ENCODE data around the gene MUC2. TPM values are rescaled to one million over a fixed set of nuclear protein-coding genes. Genes with fewer than 3 reads are reported as not detected.

Gene MUC2
- total RNA-seq, 1 experiment from 2014 or later = not detected

GRCh38 chr11:1067812-1068496 lies 6.7 kb upstream of the MUC2 start:
- in situ Hi-C loops (cut with HindIII; ENCODE audit: low sequenced_read_pairs) = no loop called here

GRCh38 chr11:1069740-1070139 lies 4.9 kb upstream of the MUC2 start:
- in situ Hi-C loops (cut with HindIII; ENCODE audit: low sequenced_read_pairs) = no loop called here
- DNase-seq (ENCODE audit: low spot score) = no peak

More at GRCh38 chr11:1067812-1068496, 6.7 kb upstream of the MUC2 start:
- DNase-seq (ENCODE audit: low spot score) = no peak

GRCh38 chr11:1070594-1071462 lies 3.8 kb upstream of the MUC2 start:
- no peak for DNase-seq (ENCODE audit: low spot score)
- in situ Hi-C loops (cut with HindIII; ENCODE audit: low sequenced_read_pairs) = no loop called here

GRCh38 chr11:1071571-1072115 lies 3.0 kb upstream of the MUC2 start:
- in situ Hi-C loops (cut with HindIII; ENCODE audit: low sequenced_read_pairs) = no loop called here
- DNase-seq (ENCODE audit: low spot score) = no peak

- DNase-seq (ENCODE audit: low spot score) = no peak
- in situ Hi-C loops (cut with HindIII; ENCODE audit: low sequenced_read_pairs) = no loop called here
Observed at GRCh38 chr11:1072116-1072820, 2.4 kb upstream of the MUC2 start.

GRCh38 chr11:1072821-1073231 lies 1.8 kb upstream of the MUC2 start:
- no peak for DNase-seq (ENCODE audit: low spot score)
- in situ Hi-C loops (cut with HindIII; ENCODE audit: low sequenced_read_pairs) = no loop called here

- DNase-seq (ENCODE audit: low spot score) = no peak
- in situ Hi-C loops (cut with HindIII; ENCODE audit: low sequenced_read_pairs) = no loop called here
Observed at GRCh38 chr11:1073261-1073724, 1.4 kb upstream of the MUC2 start.

GRCh38 chr11:1073851-1074243 lies 827 bp upstream of the MUC2 start:
- DNase-seq (ENCODE audit: low spot score) = no peak
- in situ Hi-C loops (cut with HindIII; ENCODE audit: low sequenced_read_pairs) = no loop called here

GRCh38 chr11:1075341-1075911 lies 752 bp downstream of the MUC2 start:
- in situ Hi-C loops (cut with HindIII; ENCODE audit: low sequenced_read_pairs) = no loop called here
- no peak for DNase-seq (ENCODE audit: low spot score)

GRCh38 chr11:1076061-1076665 lies 1.5 kb downstream of the MUC2 start:
- in situ Hi-C loops (cut with HindIII; ENCODE audit: low sequenced_read_pairs) = no loop called here

GRCh38 chr11:1077033-1077416 lies 2.4 kb downstream of the MUC2 start:
- in situ Hi-C loops (cut with HindIII; ENCODE audit: low sequenced_read_pairs) = no loop called here

More at GRCh38 chr11:1076061-1076665, 1.5 kb downstream of the MUC2 start:
- DNase-seq (ENCODE audit: low spot score) = no peak

GRCh38 chr11:1077417-1078119 lies 2.9 kb downstream of the MUC2 start:
- in situ Hi-C loops (cut with HindIII; ENCODE audit: low sequenced_read_pairs) = no loop called here
- no peak for DNase-seq (ENCODE audit: low spot score)

More at GRCh38 chr11:1077033-1077416, 2.4 kb downstream of the MUC2 start:
- no peak for DNase-seq (ENCODE audit: low spot score)

- in situ Hi-C loops (cut with HindIII; ENCODE audit: low sequenced_read_pairs) = no loop called here
- DNase-seq (ENCODE audit: low spot score) = no peak
Observed at GRCh38 chr11:1078191-1078601, 3.5 kb downstream of the MUC2 start.

GRCh38 chr11:1081601-1082311 lies 7.1 kb downstream of the MUC2 start:
- in situ Hi-C loops (cut with HindIII; ENCODE audit: low sequenced_read_pairs) = no loop called here
- no peak for DNase-seq (ENCODE audit: low spot score)

- DNase-seq (ENCODE audit: low spot score) = no peak
- in situ Hi-C loops (cut with HindIII; ENCODE audit: low sequenced_read_pairs) = no loop called here
Observed at GRCh38 chr11:1082346-1082727, 7.7 kb downstream of the MUC2 start.

- DNase-seq (ENCODE audit: low spot score) = no peak
- in situ Hi-C loops (cut with HindIII; ENCODE audit: low sequenced_read_pairs) = no loop called here
Observed at GRCh38 chr11:1082728-1083620, 8.3 kb downstream of the MUC2 start.

All from G401 (cell line).